ENCODE results near the gene EVA1B. TPM values are rescaled to one million over a fixed set of nuclear protein-coding genes. Genes with fewer than 3 reads are reported as not detected.

EVA1B gene
- total RNA-seq, 1 experiment from 2014 or later, result 23.1 TPM

- DNase-seq (ENCODE audit: low read depth), result no peak
Measured at GRCh38 chr1:36346741-36347370, 23.4 kb upstream of the EVA1B start.

- no peak for DNase-seq (ENCODE audit: low read depth)
Measured at GRCh38 chr1:36345353-36345752, 21.9 kb upstream of the EVA1B start.

GRCh38 chr1:36344395-36344680, 20.9 kb upstream of the EVA1B start:
- DNase-seq (ENCODE audit: low read depth), result no peak

- DNase-seq (ENCODE audit: low read depth), result no peak
Measured at GRCh38 chr1:36343651-36344394, 20.4 kb upstream of the EVA1B start.

GRCh38 chr1:36342426-36343185, 19.2 kb upstream of the EVA1B start:
- DNase-seq (ENCODE audit: low read depth), result peak; percentile 96

- DNase-seq (ENCODE audit: low read depth), result no peak
Measured at GRCh38 chr1:36341626-36342320, 18.3 kb upstream of the EVA1B start.

- no peak for DNase-seq (ENCODE audit: low read depth)
Measured at GRCh38 chr1:36339615-36340014, 16.2 kb upstream of the EVA1B start.

GRCh38 chr1:36339215-36339614, 15.8 kb upstream of the EVA1B start:
- no peak for DNase-seq (ENCODE audit: low read depth)

GRCh38 chr1:36337830-36338229, 14.4 kb upstream of the EVA1B start:
- no peak for DNase-seq (ENCODE audit: low read depth)

- no peak for DNase-seq (ENCODE audit: low read depth)
Measured at GRCh38 chr1:36330940-36331339, 7.5 kb upstream of the EVA1B start.

GRCh38 chr1:36329817-36330216, 6.4 kb upstream of the EVA1B start:
- no peak for DNase-seq (ENCODE audit: low read depth)

GRCh38 chr1:36328713-36329112, 5.3 kb upstream of the EVA1B start:
- DNase-seq (ENCODE audit: low read depth), result no peak

- no peak for DNase-seq (ENCODE audit: low read depth)
Measured at GRCh38 chr1:36328088-36328480, 4.6 kb upstream of the EVA1B start.

GRCh38 chr1:36327421-36328087, 4.1 kb upstream of the EVA1B start:
- DNase-seq (ENCODE audit: low read depth), result peak; percentile 55

- no peak for DNase-seq (ENCODE audit: low read depth)
Measured at GRCh38 chr1:36326499-36326898, 3.1 kb upstream of the EVA1B start.

- no peak for DNase-seq (ENCODE audit: low read depth)
Measured at GRCh38 chr1:36324353-36324703, 883 bp upstream of the EVA1B start.

GRCh38 chr1:36322786-36323635, 434 bp downstream of the EVA1B start:
- peak; percentile 17 for DNase-seq (ENCODE audit: low read depth)

- no peak for DNase-seq (ENCODE audit: low read depth)
Measured at GRCh38 chr1:36322041-36322785, 1.2 kb downstream of the EVA1B start.

GRCh38 chr1:36321119-36321951, 2.1 kb downstream of the EVA1B start:
- no peak for DNase-seq (ENCODE audit: low read depth)

Data from HT1080 (cell line).